Measurements from ENCODE around the gene TDRD6.

DNA sequence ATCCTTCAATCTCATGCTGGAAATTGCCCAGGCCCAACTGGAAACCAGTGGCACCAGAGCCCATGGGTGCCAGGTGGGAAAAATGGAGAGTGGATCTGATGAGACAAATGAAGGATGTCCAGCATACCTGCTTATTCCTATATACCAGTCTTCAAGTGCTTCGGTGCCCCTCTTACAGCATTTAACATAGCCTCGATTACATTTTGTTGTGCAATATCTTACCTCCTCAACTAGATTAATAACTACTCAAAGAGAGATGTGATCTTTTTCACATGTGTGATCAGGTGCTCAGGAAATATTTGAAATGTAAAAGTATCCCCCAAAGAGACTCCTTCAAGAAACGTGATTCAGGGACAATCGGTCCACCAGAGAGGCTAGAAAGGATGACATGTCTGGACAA, 54.2 kb downstream of the TDRD6 start:
- TF ChIP-seq, protein P1, sequence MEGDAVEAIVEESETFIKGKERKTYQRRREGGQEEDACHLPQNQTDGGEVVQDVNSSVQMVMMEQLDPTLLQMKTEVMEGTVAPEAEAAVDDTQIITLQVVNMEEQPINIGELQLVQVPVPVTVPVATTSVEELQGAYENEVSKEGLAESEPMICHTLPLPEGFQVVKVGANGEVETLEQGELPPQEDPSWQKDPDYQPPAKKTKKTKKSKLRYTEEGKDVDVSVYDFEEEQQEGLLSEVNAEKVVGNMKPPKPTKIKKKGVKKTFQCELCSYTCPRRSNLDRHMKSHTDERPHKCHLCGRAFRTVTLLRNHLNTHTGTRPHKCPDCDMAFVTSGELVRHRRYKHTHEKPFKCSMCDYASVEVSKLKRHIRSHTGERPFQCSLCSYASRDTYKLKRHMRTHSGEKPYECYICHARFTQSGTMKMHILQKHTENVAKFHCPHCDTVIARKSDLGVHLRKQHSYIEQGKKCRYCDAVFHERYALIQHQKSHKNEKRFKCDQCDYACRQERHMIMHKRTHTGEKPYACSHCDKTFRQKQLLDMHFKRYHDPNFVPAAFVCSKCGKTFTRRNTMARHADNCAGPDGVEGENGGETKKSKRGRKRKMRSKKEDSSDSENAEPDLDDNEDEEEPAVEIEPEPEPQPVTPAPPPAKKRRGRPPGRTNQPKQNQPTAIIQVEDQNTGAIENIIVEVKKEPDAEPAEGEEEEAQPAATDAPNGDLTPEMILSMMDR (IDR thresholded peaks at IDR 0.05), result no peak
- no peak for TF ChIP-seq POLR2A (IDR thresholded peaks at IDR 0.05)
